H7 (cell line): Measurements from ENCODE around the gene FCGR2B. TPM values are rescaled to one million over a fixed set of nuclear protein-coding genes. Genes with fewer than 3 reads are reported as not detected.
"Not testable (repeated sequence)": the region's sequence is repeated elsewhere in the genome, so short reads cannot be mapped to it uniquely, and the experiment has no call there.

Source experiments
- DNase-seq: peaks from one replicate; pipeline ENCODE4 v3.0.0; 2012
- H3K27me3 ChIP-seq: 2 replicates; pipeline ENCODE4 v1.6.0; 2011; ENCODE audit warnings: mild to moderate bottlenecking, low read length; ENCODE audit not compliant: control insufficient read depth, insufficient read depth
- H3K36me3 ChIP-seq: replicated peaks from 2 replicates; pipeline ENCODE4 v1.5.1; 2011; ENCODE audit warnings: low read length; ENCODE audit not compliant: control insufficient read depth, insufficient read depth
- H3K4me3 ChIP-seq: 2 replicates; pipeline ENCODE4 v1.5.1; 2011; ENCODE audit warnings: low read depth, mild to moderate bottlenecking, control low read depth, low read length, moderate library complexity; ENCODE audit not compliant: insufficient read depth
- total RNA-seq: library from RNA; depleted of rRNA; stranded (reverse); fragments of >200 nt; shearing (Covaris generic); gene quantifications from 2 replicates; pipeline ENCODE4 v1.2.3, GENCODE V29; 2014; rRNA removed

Gene FCGR2B
- total RNA-seq = not detected in 2 replicates

- DNase-seq, H3K27me3 ChIP-seq, H3K4me3 ChIP-seq, H3K36me3 ChIP-seq: not testable (repeated sequence)
These were observed at the start of gene FCGR2B for GRCh38 chr1:161662684-161663339. Gene FCGR2B, plus strand, starts transcription at chr1:161663143. Its CDS starts 99 bp downstream, at chr1:161663242.

GRCh38 chr1:161616417-161616816 lies 46.5 kb upstream of the FCGR2B start:
- H3K4me3 ChIP-seq, H3K36me3 ChIP-seq, H3K27me3 ChIP-seq, DNase-seq: not testable (repeated sequence)

GRCh38 chr1:161618517-161618916 lies 44.4 kb upstream of the FCGR2B start:
- H3K4me3 ChIP-seq, H3K27me3 ChIP-seq, H3K36me3 ChIP-seq, DNase-seq: not testable (repeated sequence)

GRCh38 chr1:161620399-161620798 lies 42.5 kb upstream of the FCGR2B start:
- not testable (repeated sequence) for H3K27me3 ChIP-seq, H3K4me3 ChIP-seq, DNase-seq, H3K36me3 ChIP-seq

GRCh38 chr1:161621181-161622000 lies 41.6 kb upstream of the FCGR2B start:
- peak; percentile 70 for DNase-seq
- not testable (repeated sequence) for H3K27me3 ChIP-seq, H3K36me3 ChIP-seq
- H3K4me3 ChIP-seq = peak overlapping the region; percentile 53

GRCh38 chr1:161622054-161622453 lies 40.9 kb upstream of the FCGR2B start:
- not testable (repeated sequence) for H3K4me3 ChIP-seq, H3K27me3 ChIP-seq, H3K36me3 ChIP-seq
- peak; percentile 8 for DNase-seq

- DNase-seq, H3K36me3 ChIP-seq, H3K4me3 ChIP-seq, H3K27me3 ChIP-seq: not testable (repeated sequence)
These were observed 39.4 kb upstream of the FCGR2B start for GRCh38 chr1:161623401-161624051.

- H3K36me3 ChIP-seq, H3K27me3 ChIP-seq, DNase-seq, H3K4me3 ChIP-seq: not testable (repeated sequence)
These were observed 38.3 kb upstream of the FCGR2B start for GRCh38 chr1:161624605-161625004.

- H3K36me3 ChIP-seq, H3K27me3 ChIP-seq, H3K4me3 ChIP-seq, DNase-seq: not testable (repeated sequence)
These were observed 36.3 kb upstream of the FCGR2B start for GRCh38 chr1:161626445-161627146.

GRCh38 chr1:161630128-161630742 lies 32.7 kb upstream of the FCGR2B start:
- not testable (repeated sequence) for DNase-seq, H3K27me3 ChIP-seq, H3K36me3 ChIP-seq, H3K4me3 ChIP-seq

GRCh38 chr1:161631076-161631475 lies 31.9 kb upstream of the FCGR2B start, which contains the start of gene FCGR3B:
Gene FCGR3B, minus strand, starts transcription at chr1:161631176. Its CDS starts 82 bp downstream, at chr1:161631094.
- Histone ChIP-seq H3K27me3 (no peaks in the 10 kb centered on the region), H3K36me3 (no peaks in the 10 kb centered on the region), H3K4me3 (no peak within 1 kb of the TSS)
- DNase-seq = no peak

GRCh38 chr1:161634993-161635392 lies 27.9 kb upstream of the FCGR2B start:
- H3K36me3 ChIP-seq, H3K4me3 ChIP-seq, DNase-seq, H3K27me3 ChIP-seq: not testable (repeated sequence)

- DNase-seq, H3K4me3 ChIP-seq, H3K36me3 ChIP-seq, H3K27me3 ChIP-seq: not testable (repeated sequence)
These were observed 26.7 kb upstream of the FCGR2B start for GRCh38 chr1:161636189-161636782.

- H3K4me3 ChIP-seq, H3K27me3 ChIP-seq, DNase-seq, H3K36me3 ChIP-seq: not testable (repeated sequence)
These were observed 26.0 kb upstream of the FCGR2B start for GRCh38 chr1:161636976-161637375.
